ENCODE measurements around the gene BAIAP2.

The BAIAP2 gene

GRCh38 chr17:80991645-80992076, 43.3 kb upstream of the BAIAP2 start, which contains the start of gene CHMP6:
Gene CHMP6 (plus strand): TSS chr17:80991841. CDS start chr17:80991919, 78 bp downstream.
- no peak for TF ChIP-seq CTCF (IDR thresholded peaks at IDR 0.05; ENCODE audit: low read depth, low read length, missing control alignments)
- in situ Hi-C loops (cut with HindIII; ENCODE audit: low sequenced_read_pairs) = no loop called here
- peak within 1 kb of the TSS; percentile 62 for H3K4me3 ChIP-seq (ENCODE audit: low read depth, low read length)
- no peak for DNase-seq (ENCODE audit: low read depth)

- no peak for DNase-seq (ENCODE audit: low read depth)
- no peak for TF ChIP-seq CTCF (IDR thresholded peaks at IDR 0.05; ENCODE audit: low read depth, low read length, missing control alignments)
- in situ Hi-C loops (cut with HindIII; ENCODE audit: low sequenced_read_pairs) = no loop called here
- H3K4me3 ChIP-seq (ENCODE audit: low read depth, low read length) = peak overlapping the region; percentile 62
Observed at GRCh38 chr17:80992077-80992947, 42.6 kb upstream of the BAIAP2 start.

GRCh38 chr17:80992948-80993624, 41.9 kb upstream of the BAIAP2 start:
- H3K4me3 ChIP-seq (ENCODE audit: low read depth, low read length) = peak overlapping the region; percentile 62
- in situ Hi-C loops (cut with HindIII; ENCODE audit: low sequenced_read_pairs) = no loop called here
- no peak for DNase-seq (ENCODE audit: low read depth)
- no peak for TF ChIP-seq CTCF (IDR thresholded peaks at IDR 0.05; ENCODE audit: low read depth, low read length, missing control alignments)

- in situ Hi-C loops (cut with HindIII; ENCODE audit: low sequenced_read_pairs) = no loop called here
- H3K4me3 ChIP-seq (ENCODE audit: low read depth, low read length) = no peak overlapping the region
- no peak for DNase-seq (ENCODE audit: low read depth)
- TF ChIP-seq CTCF (IDR thresholded peaks at IDR 0.05; ENCODE audit: low read depth, low read length, missing control alignments) = no peak
Observed at GRCh38 chr17:80995131-80995530, 39.8 kb upstream of the BAIAP2 start.

GRCh38 chr17:80996422-80997305, 38.3 kb upstream of the BAIAP2 start:
- TF ChIP-seq CTCF (IDR thresholded peaks at IDR 0.05; ENCODE audit: low read depth, low read length, missing control alignments) = no peak
- in situ Hi-C loops (cut with HindIII; ENCODE audit: low sequenced_read_pairs) = no loop called here
- no peak overlapping the region for H3K4me3 ChIP-seq (ENCODE audit: low read depth, low read length)
- no peak for DNase-seq (ENCODE audit: low read depth)

All from astrocyte of the cerebellum (primary cell).